Lower leg skin (tissue), 4 donors: ENCODE results near the gene CCL13. TPM values are rescaled to one million over a fixed set of nuclear protein-coding genes. Genes with fewer than 3 reads are reported as not detected.

Experiments
- DNase-seq, 2 donors: peaks; one replicate each; pipeline ENCODE4 v3.0.0-alpha.2; 2019; ENCODE audit warnings: low spot score in 2 of 2
- H3K4me3 ChIP-seq: fragments of 200-600 bp; sonication (generic); 2 replicates; pipeline ENCODE4 v1.5.1; 2017; ENCODE audit warnings: mild to moderate bottlenecking, low read depth; ENCODE audit not compliant: poor library complexity, severe bottlenecking
- POLR2A ChIP-seq, 2 donors: fragments of 450-650 bp; IDR thresholded peaks; one replicate each; pipeline ENCODE4 v1.6.1; 2016 to 2017; ENCODE audit warnings: antibody characterized with exemption in 2 of 2, mild to moderate bottlenecking in 1 of 2, moderate library complexity in 1 of 2
- WGBS, 2 donors: methylation state at CpG; one replicate each; pipeline ENCODE4 v1.1.5; 2018; 5-methylcytosine and 5-hydroxymethylcytosine counted together
- intact Hi-C: fragments of 100-400 bp; cut with DNase I; formaldehyde crosslinking; loops from one replicate; pipeline ENCODE4 v1.15.0; 2023; ENCODE audit warnings: low total_unique reads
- total RNA-seq, 4 donors: library from RNA; depleted of rRNA; stranded (reverse); fragments of >200 nt; gene quantifications; one replicate each; pipeline ENCODE4 v1.1.0, GENCODE V29; 2016
- TF ChIP-seq, protein P1 (sequence below), 3 donors: fragments of 450-650 bp; IDR thresholded peaks; one replicate each; pipeline ENCODE4 v1.5.1; 2016; ENCODE audit warnings: antibody characterized with exemption in 3 of 3, mild to moderate bottlenecking in 3 of 3, moderate library complexity in 2 of 3

CCL13 gene
- total RNA-seq, 4 donors from 2014 or later: 1.9 to 4.4 (median 1.9) TPM; not detected in 1

DNA sequence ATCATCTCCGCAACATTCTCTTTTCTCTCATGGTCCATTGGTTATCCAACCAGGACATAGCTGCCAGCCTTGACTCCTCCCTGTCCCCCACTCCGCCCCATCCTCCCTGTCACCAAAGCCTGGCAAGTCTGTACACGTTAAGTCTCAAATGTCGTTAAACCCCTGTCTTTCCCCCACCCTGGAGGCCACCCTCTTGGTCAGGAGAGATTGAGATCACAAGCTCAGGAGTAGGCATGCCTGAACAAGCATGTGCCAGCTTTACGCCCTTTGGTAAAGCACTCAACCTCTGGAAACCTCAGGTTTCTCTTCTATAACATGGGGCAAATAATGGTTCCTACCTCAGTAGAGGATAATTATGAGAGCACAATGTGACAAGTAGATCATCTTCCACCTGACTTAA, 44.9 kb downstream of the CCL13 start:
- no peak for TF ChIP-seq POLR2A (IDR thresholded peaks at IDR 0.05)
- TF ChIP-seq, protein P1, sequence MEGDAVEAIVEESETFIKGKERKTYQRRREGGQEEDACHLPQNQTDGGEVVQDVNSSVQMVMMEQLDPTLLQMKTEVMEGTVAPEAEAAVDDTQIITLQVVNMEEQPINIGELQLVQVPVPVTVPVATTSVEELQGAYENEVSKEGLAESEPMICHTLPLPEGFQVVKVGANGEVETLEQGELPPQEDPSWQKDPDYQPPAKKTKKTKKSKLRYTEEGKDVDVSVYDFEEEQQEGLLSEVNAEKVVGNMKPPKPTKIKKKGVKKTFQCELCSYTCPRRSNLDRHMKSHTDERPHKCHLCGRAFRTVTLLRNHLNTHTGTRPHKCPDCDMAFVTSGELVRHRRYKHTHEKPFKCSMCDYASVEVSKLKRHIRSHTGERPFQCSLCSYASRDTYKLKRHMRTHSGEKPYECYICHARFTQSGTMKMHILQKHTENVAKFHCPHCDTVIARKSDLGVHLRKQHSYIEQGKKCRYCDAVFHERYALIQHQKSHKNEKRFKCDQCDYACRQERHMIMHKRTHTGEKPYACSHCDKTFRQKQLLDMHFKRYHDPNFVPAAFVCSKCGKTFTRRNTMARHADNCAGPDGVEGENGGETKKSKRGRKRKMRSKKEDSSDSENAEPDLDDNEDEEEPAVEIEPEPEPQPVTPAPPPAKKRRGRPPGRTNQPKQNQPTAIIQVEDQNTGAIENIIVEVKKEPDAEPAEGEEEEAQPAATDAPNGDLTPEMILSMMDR (IDR thresholded peaks at IDR 0.05): no peak
- DNase-seq: no peak
- WGBS, 2 donors: 49 to 66% methylated on average over 5 of the region's 5 CpGs

GRCh38 chr17:34403006-34403405, 46.7 kb downstream of the CCL13 start:
- TF ChIP-seq POLR2A (IDR thresholded peaks at IDR 0.05): no peak
- 60 to 71% methylated on average over 4 of the region's 4 CpGs for WGBS, 2 donors
- intact Hi-C loops: no loop called here
- DNase-seq: no peak
- no peak overlapping the region for H3K4me3 ChIP-seq

More for the DNA sequence above, 44.9 kb downstream of the CCL13 start:
- intact Hi-C loops: no loop called here
- no peak overlapping the region for H3K4me3 ChIP-seq

- intact Hi-C loops: no loop called here
- 82 to 84% methylated on average over 6 of the region's 6 CpGs for WGBS, 2 donors
- no peak for DNase-seq
- no peak overlapping the region for H3K4me3 ChIP-seq
- TF ChIP-seq POLR2A (IDR thresholded peaks at IDR 0.05): no peak
- TF ChIP-seq, protein P1 (IDR thresholded peaks at IDR 0.05): no peak
These were observed 49.9 kb downstream of the CCL13 start for GRCh38 chr17:34406226-34406625.

Other genes with a start within 250 kb of the CCL13 start
- gene CCL2, start 101.2 kb upstream of the CCL13 start, total RNA-seq: 10 to 100 TPM in 2 of 4 donors, 1 to 10 TPM in 2; 1.8 to 13.1 (median 7.0) TPM
- gene CCL7, start 86.3 kb upstream of the CCL13 start, total RNA-seq: not detected
- gene CCL11, start 70.7 kb upstream of the CCL13 start, total RNA-seq: not detected
- not detected for gene CCL8, start 37.0 kb upstream of the CCL13 start, total RNA-seq
- gene CCL1, start 6.8 kb downstream of the CCL13 start, total RNA-seq: not detected
- gene TMEM132E, start 223.1 kb downstream of the CCL13 start, total RNA-seq: under 1 TPM in 1 of 4 donors, not detected in 3; 0.10 TPM